RWPE2 (cell line): Measurements from ENCODE around the gene ADAM12.

ENCODE experiments used
- ATAC-seq: fragments of 200-7000 bp; cut with Tn5 transposase; 3 replicates; pipeline ENCODE4 v1.9.1; 2021; ENCODE audit warnings: low read depth
- DNase-seq: peaks from one replicate; pipeline ENCODE4 v3.0.0-alpha.2; 2020; ENCODE audit warnings: low spot score
- H3K27ac ChIP-seq: fragments of 450-650 bp; 2 replicates; pipeline ENCODE4 v1.5.1; 2017; ENCODE audit warnings: mild to moderate bottlenecking; ENCODE audit not compliant: poor library complexity, severe bottlenecking
- H3K27me3 ChIP-seq: fragments of 250-450 bp; sonication (Bioruptor Pico); 2 replicates; pipeline ENCODE4 v1.5.1; 2021; ENCODE audit warnings: mild to moderate bottlenecking, moderate library complexity; ENCODE audit not compliant: insufficient read depth, poor library complexity, severe bottlenecking
- H3K36me3 ChIP-seq: fragments of 250-450 bp; sonication (Bioruptor Pico); 2 replicates; pipeline ENCODE4 v1.5.1; 2020; ENCODE audit warnings: low read depth, mild to moderate bottlenecking, moderate library complexity
- H3K4me1 ChIP-seq: fragments of 250-450 bp; sonication (Bioruptor Pico); 2 replicates; pipeline ENCODE4 v1.5.1; 2021; ENCODE audit warnings: mild to moderate bottlenecking, moderate library complexity; ENCODE audit not compliant: insufficient read depth, poor library complexity, severe bottlenecking
- H3K4me3 ChIP-seq: fragments of 250-450 bp; sonication (Bioruptor Pico); 2 replicates; pipeline ENCODE4 v1.5.1; 2021; ENCODE audit warnings: mild to moderate bottlenecking, moderate library complexity; ENCODE audit not compliant: severe bottlenecking
- H3K9me3 ChIP-seq: fragments of 250-450 bp; sonication (Bioruptor Pico); 2 replicates; pipeline ENCODE4 v1.5.1; 2021; ENCODE audit warnings: mild to moderate bottlenecking, moderate library complexity; ENCODE audit not compliant: severe bottlenecking
- TF ChIP-seq, protein P1 (sequence below): fragments of 450-650 bp; IDR thresholded peaks from one replicate; pipeline ENCODE4 v1.5.1; 2017; ENCODE audit warnings: mild to moderate bottlenecking, moderate library complexity; ENCODE audit not compliant: poor library complexity, severe bottlenecking

ADAM12 gene

DNA sequence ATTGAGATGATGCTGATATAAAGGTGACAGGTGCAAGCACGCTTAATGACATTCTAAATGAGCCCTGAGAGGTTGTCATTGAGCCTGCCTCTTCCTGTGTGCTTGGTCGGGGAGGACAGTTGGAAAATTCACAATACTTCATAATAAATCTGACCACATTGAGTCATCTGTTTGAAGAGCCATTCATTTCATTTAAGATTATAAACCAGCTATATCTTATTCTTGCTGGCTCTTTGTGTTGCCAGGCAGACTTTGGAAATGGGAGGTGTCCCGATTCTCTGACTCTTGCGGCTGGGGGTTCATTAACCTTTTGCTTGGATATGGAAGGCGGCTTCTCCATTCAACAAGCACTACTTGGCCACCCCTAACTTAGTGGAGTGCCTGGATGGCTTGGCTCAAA is 293.7 kb downstream of the ADAM12 start:
- no peak overlapping the region for H3K27ac ChIP-seq
- ATAC-seq (no peak), DNase-seq (no peak)
- H3K27me3 ChIP-seq: no peaks in the 10 kb centered on the region
- H3K4me1 ChIP-seq: peaks cover 13% of the 10 kb centered on the region
- no peaks in the 10 kb centered on the region for H3K9me3 ChIP-seq
- TF ChIP-seq, protein P1, sequence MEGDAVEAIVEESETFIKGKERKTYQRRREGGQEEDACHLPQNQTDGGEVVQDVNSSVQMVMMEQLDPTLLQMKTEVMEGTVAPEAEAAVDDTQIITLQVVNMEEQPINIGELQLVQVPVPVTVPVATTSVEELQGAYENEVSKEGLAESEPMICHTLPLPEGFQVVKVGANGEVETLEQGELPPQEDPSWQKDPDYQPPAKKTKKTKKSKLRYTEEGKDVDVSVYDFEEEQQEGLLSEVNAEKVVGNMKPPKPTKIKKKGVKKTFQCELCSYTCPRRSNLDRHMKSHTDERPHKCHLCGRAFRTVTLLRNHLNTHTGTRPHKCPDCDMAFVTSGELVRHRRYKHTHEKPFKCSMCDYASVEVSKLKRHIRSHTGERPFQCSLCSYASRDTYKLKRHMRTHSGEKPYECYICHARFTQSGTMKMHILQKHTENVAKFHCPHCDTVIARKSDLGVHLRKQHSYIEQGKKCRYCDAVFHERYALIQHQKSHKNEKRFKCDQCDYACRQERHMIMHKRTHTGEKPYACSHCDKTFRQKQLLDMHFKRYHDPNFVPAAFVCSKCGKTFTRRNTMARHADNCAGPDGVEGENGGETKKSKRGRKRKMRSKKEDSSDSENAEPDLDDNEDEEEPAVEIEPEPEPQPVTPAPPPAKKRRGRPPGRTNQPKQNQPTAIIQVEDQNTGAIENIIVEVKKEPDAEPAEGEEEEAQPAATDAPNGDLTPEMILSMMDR: no peak
- no peak overlapping the region for H3K4me3 ChIP-seq
- no peaks in the 10 kb centered on the region for H3K36me3 ChIP-seq

DNA sequence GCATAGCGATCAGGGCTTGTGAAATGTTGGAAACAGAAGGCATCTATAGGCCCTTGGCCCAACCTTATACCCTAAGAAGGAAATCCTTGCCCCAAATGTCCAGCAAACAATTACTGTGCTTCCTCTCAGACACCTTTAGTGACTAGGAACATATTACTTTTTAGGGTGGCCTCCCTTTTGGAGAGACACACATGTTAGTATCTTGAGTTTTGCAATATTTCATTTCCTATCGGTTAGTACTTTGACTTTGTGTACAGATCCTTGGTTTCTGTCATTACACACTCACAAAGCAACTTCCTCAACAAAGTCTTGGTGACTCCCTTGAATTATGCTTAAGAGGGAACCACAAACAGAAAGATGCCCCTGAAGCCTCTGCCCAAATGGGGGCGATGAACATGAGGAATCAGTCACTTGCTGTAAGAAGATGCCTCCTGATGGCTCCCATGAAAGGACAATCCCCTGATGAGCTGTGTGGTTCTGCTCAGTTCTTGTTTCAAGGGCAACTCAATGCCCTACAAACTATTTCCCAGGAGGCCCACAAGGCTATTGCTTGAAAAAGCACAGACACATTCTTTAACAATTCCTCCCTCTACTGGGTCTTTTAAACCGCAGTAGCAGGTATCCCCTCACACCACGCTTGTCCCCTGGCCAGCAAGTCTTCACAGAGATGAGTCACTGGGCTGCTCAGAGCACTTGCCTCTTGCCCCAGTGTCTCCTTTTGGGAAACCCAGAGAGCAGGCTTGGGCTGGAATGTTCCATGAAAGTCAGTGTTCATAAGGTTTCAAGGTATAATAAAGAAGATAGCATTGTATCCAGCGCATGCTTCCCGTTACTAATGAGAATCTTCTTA is 295.7 kb downstream of the ADAM12 start:
- H3K4me1 ChIP-seq: peaks cover 13% of the 10 kb centered on the region
- no peak overlapping the region for H3K27ac ChIP-seq
- H3K9me3 ChIP-seq: no peaks in the 10 kb centered on the region
- no peak overlapping the region for H3K4me3 ChIP-seq
- ATAC-seq (no peak), DNase-seq (no peak)
- no peaks in the 10 kb centered on the region for H3K27me3 ChIP-seq
- TF ChIP-seq, protein P1: no peak
- H3K36me3 ChIP-seq: no peaks in the 10 kb centered on the region

DNA sequence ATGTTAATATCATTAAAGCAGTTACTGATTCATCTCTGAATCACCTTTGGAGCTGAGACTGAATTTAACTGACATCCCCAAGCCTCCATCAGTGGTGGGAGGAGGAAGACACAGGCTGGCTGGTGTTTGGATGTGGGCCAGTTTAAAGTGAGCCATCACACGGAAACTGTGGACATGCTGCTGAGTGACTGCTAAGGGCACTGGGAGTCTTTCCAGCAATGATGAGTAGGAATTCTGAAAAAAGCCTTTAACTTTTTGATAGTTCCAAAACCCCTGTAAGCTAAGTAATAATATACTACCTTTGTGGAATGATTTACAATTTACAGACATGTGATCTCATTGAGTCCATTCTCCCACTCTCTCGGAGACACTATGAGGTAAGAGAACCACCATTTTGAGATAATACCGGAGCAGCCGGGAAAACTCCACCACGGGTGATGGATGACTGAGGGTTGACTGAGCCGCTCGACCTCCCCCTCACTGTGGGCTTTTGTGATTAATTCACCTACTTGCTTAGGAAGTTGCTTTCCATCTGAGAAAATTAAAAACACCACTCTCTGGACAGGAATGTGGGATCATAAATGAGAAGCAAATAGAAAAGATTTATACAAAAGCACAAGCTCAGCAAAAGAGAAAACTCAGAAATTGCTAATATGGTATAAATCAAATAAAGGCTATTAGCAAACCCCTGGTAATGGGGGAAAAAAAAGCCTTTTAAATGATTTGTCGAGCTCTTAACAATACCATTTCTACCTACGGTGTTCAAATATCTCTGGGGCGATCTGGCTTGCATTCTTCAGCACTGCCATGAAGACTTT is 297.2 kb downstream of the ADAM12 start:
- peak overlapping the region; percentile 73 for H3K27ac ChIP-seq
- no peaks in the 10 kb centered on the region for H3K9me3 ChIP-seq
- TF ChIP-seq, protein P1: no peak
- DNase-seq (peak; percentile 78), ATAC-seq (peak; percentile 95)
- no peaks in the 10 kb centered on the region for H3K36me3 ChIP-seq
- no peaks in the 10 kb centered on the region for H3K27me3 ChIP-seq
- no peak overlapping the region for H3K4me3 ChIP-seq
- H3K4me1 ChIP-seq: peaks cover 13% of the 10 kb centered on the region

DNA sequence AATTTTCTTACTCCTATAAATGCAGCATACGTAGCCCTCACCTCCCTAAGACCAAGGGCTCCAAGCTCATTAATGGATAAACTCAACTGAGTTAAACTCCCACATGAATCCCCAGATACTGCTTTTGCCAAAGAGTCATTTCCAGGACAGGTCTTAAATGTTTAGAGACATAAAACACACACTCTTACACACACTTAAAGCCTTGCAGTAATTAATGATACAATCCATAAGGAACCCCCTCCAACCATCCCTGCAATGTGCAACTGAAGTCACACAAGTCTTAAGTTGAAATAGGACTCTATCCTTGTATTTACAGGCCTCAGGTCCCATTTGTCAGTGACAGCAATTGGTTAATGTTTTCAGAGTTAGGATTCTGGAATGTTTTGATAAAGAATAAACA is 297.8 kb downstream of the ADAM12 start:
- TF ChIP-seq, protein P1: no peak
- Histone ChIP-seq H3K27me3 (no peaks in the 10 kb centered on the region), H3K4me3 (no peak overlapping the region), H3K9me3 (no peaks in the 10 kb centered on the region), H3K36me3 (no peaks in the 10 kb centered on the region), H3K27ac (peak overlapping the region; percentile 73), H3K4me1 (peaks cover 13% of the 10 kb centered on the region)
- ATAC-seq: peak; percentile 9; the same call in 1 of the 3 replicates
- no peak for DNase-seq
